Adrenal gland (tissue), 5 donors: ENCODE measurements around the gene ARHGEF4.

Experiments used
- CTCF ChIP-seq, 6 experiments: fragments of 450-650 bp in 4 of 6; fragments of 200-600 bp in 2 of 6; sonication (generic) in 1 of 6; IDR thresholded peaks; 1 replicate in 5 of 6; 2 replicates in 1 of 6; pipeline versions ENCODE4 v1.5.1 to v1.8.0; 2016 to 2021; ENCODE audit warnings: antibody characterized with exemption in 6 of 6, mild to moderate bottlenecking in 2 of 6, moderate library complexity in 1 of 6
- POLR2A ChIP-seq, 2 donors: fragments of 450-650 bp; IDR thresholded peaks; one replicate each; pipeline ENCODE4 v1.6.1; 2017; ENCODE audit warnings: antibody characterized with exemption in 2 of 2, mild to moderate bottlenecking in 2 of 2, moderate library complexity in 1 of 2
- donor health status: DM: no; HTN: no; CAD: no.

- TF ChIP-seq CTCF (IDR thresholded peaks at IDR 0.05) (no peak), POLR2A (IDR thresholded peaks at IDR 0.05) (no peak)
Measured at GRCh38 chr2:130820279-130820861, 16.3 kb upstream of the ARHGEF4 start.
